H1 (cell line): ENCODE results near the gene TMED4. TPM values are rescaled to one million over a fixed set of nuclear protein-coding genes. Genes with fewer than 3 reads are reported as not detected.

Experiments used
- CHD7 ChIP-seq: fragments of 300-600 bp; sonication (generic); IDR thresholded peaks from 2 replicates; pipeline ENCODE4 v1.7.1; 2012; ENCODE audit warnings: low read length, moderate library complexity, mild to moderate bottlenecking, inconsistent platforms; ENCODE audit not compliant: insufficient replicate concordance
- EP300 ChIP-seq, 2 experiments: IDR thresholded peaks; 1 replicate in 1 of 2; 2 replicates in 1 of 2; pipeline ENCODE4 v1.6.1; 2011 to 2012; ENCODE audit warnings: low read depth in 2 of 2, low read length in 2 of 2, mild to moderate bottlenecking in 2 of 2, borderline replicate concordance in 1 of 2, inconsistent platforms in 1 of 2, moderate library complexity in 1 of 2
- FOSL1 ChIP-seq: IDR thresholded peaks from 2 replicates; pipeline ENCODE4 v1.6.1; 2011; ENCODE audit warnings: mild to moderate bottlenecking, low read depth, low read length, moderate library complexity; ENCODE audit not compliant: insufficient read depth
- HDAC6 ChIP-seq: IDR thresholded peaks from one replicate; pipeline ENCODE4 v1.7.1; 2012; ENCODE audit warnings: low read depth, mild to moderate bottlenecking, inconsistent platforms, low read length, moderate library complexity
- MAFK ChIP-seq: IDR thresholded peaks from 2 replicates; pipeline ENCODE4 v1.6.1; 2012; ENCODE audit warnings: low read depth, mild to moderate bottlenecking, improper control_type of control experiment, low read length
- RXRA ChIP-seq: IDR thresholded peaks from 2 replicates; pipeline ENCODE4 v1.6.1; 2011; ENCODE audit warnings: low read depth, mild to moderate bottlenecking, low read length, moderate library complexity; ENCODE audit not compliant: insufficient read depth
- SIRT6 ChIP-seq: IDR thresholded peaks from one replicate; pipeline ENCODE4 v1.7.1; 2012; ENCODE audit warnings: low read length, inconsistent platforms
- TEAD4 ChIP-seq: IDR thresholded peaks from 2 replicates; pipeline ENCODE4 v1.6.1; 2012; ENCODE audit warnings: low read depth, low read length, inconsistent platforms, mixed read lengths
- polyA plus RNA-seq, 7 experiments: library from polyadenylated mRNA; depleted of rRNA in 3 of 7; stranded (reverse) in 5 of 7; unstranded in 2 of 7; fragments of >200 nt in 5 of 7; fragments of 200-250 nt in 2 of 7; gene quantifications; 1 replicate in 5 of 7; 2 replicates in 1 of 7; 4 replicates in 1 of 7; pipeline versions ENCODE4 v1.2.1 to v1.2.3, GENCODE V29; 2011 to 2013; ENCODE audit warnings: missing spikeins in 2 of 7, mixed read lengths in 2 of 7
- total RNA-seq: library from RNA; stranded (reverse); fragmentation: NEBNext Ultra II Directional; extraction: Animal tissue kit (Norgen Biotek cat#: 25700); gene quantifications from 2 replicates; pipeline ENCODE4 v1.2.1, GENCODE V29; 2021
- TF ChIP-seq, protein P1 (sequence below): IDR thresholded peaks from 2 replicates; pipeline ENCODE4 v1.6.1; 2012; ENCODE audit warnings: low read length, inconsistent platforms

TMED4 gene
- total and polyA plus RNA-seq, 2 of the 8 experiments (the other 6 are each of a cell fraction or from before 2014, with no cell fraction given) = 44.9 to 76.7 TPM

GRCh38 chr7:44618753-44619152, 36.7 kb upstream of the TMED4 start (continued):
- TF ChIP-seq, protein P1, sequence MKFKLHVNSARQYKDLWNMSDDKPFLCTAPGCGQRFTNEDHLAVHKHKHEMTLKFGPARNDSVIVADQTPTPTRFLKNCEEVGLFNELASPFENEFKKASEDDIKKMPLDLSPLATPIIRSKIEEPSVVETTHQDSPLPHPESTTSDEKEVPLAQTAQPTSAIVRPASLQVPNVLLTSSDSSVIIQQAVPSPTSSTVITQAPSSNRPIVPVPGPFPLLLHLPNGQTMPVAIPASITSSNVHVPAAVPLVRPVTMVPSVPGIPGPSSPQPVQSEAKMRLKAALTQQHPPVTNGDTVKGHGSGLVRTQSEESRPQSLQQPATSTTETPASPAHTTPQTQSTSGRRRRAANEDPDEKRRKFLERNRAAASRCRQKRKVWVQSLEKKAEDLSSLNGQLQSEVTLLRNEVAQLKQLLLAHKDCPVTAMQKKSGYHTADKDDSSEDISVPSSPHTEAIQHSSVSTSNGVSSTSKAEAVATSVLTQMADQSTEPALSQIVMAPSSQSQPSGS = no peak
- no peak for TF ChIP-seq EP300 (IDR thresholded peaks at IDR 0.05; ENCODE audit: borderline replicate concordance in 1 of 2, low read depth in 2 of 2, low read length in 2 of 2)
- no peak for TF ChIP-seq RXRA
- TF ChIP-seq HDAC6 = no peak
- TF ChIP-seq MAFK = no peak
- TF ChIP-seq FOSL1 = no peak
- TF ChIP-seq CHD7 = no peak
- no peak for TF ChIP-seq TEAD4
- TF ChIP-seq SIRT6 = no peak
